ENCODE results near the gene PSMC5. TPM values are rescaled to one million over a fixed set of nuclear protein-coding genes. Genes with fewer than 3 reads are reported as not detected.

Gene PSMC5
- total and polyA plus RNA-seq, 10 of the 15 experiments (the other 5 are each of a cell fraction or from before 2014, with no cell fraction given) = 55.0 to 266 (median 148) TPM

- TF ChIP-seq DPF2 (IDR thresholded peaks at IDR 0.05) (no peak), ZNF687 (IDR thresholded peaks at IDR 0.05) (no peak), NR2C1 (IDR thresholded peaks at IDR 0.05) (no peak), ZNF217 (IDR thresholded peaks at IDR 0.05) (no peak), TBL1XR1 (IDR thresholded peaks at IDR 0.05; ENCODE audit: low read depth, low read length) (no peak), SIX5 (IDR thresholded peaks at IDR 0.05; ENCODE audit: low read depth, low read length, severe bottlenecking) (no peak), USF2 (IDR thresholded peaks at IDR 0.05; ENCODE audit: borderline replicate concordance, low read depth, low read length) (no peak), RELB (IDR thresholded peaks at IDR 0.05; ENCODE audit: low read depth) (no peak)
These were observed 3.8 kb downstream of the PSMC5 start (continued) for GRCh38 chr17:63830904-63831491.
